Lung (tissue), 12 donors: ENCODE measurements around the gene SMARCA4. TPM values are rescaled to one million over a fixed set of nuclear protein-coding genes. Genes with fewer than 3 reads are reported as not detected.

ENCODE experiments used
- ATAC-seq: fragments of 200-7000 bp; cut with Tn5 transposase; one replicate; pipeline ENCODE4 v1.9.1; 2020; ENCODE audit warnings: moderate number of reproducible peaks; ENCODE audit not compliant: insufficient read depth, low FRiP score
- DNase-seq, 3 donors: peaks; one replicate each; pipeline ENCODE4 v3.0.0-alpha.2; 2013 to 2017
- H3K27ac ChIP-seq, 2 donors: one replicate each; pipeline ENCODE4 v1.5.1; 2013; ENCODE audit warnings: mild to moderate bottlenecking in 2 of 2, moderate library complexity in 2 of 2, control low read depth in 1 of 2, inconsistent platforms in 1 of 2, low read depth in 1 of 2, low read length in 1 of 2
- H3K27me3 ChIP-seq, 3 donors: one replicate each; pipeline ENCODE4 v1.5.1; 2013; ENCODE audit warnings: low read length in 2 of 3; ENCODE audit not compliant: control insufficient read depth in 3 of 3, insufficient read depth in 3 of 3
- H3K36me3 ChIP-seq, 4 donors: one replicate each; pipeline ENCODE4 v1.5.1; 2013; ENCODE audit warnings: low read length in 4 of 4, mild to moderate bottlenecking in 1 of 4, moderate library complexity in 1 of 4; ENCODE audit not compliant: control insufficient read depth in 4 of 4, insufficient read depth in 4 of 4
- H3K4me1 ChIP-seq, 5 donors: one replicate each; pipeline ENCODE4 v1.5.1; 2013; ENCODE audit warnings: low read length in 5 of 5, mild to moderate bottlenecking in 2 of 5, moderate library complexity in 1 of 5; ENCODE audit not compliant: control insufficient read depth in 5 of 5, insufficient read depth in 5 of 5
- H3K4me3 ChIP-seq: one replicate; pipeline ENCODE4 v1.5.1; 2013; ENCODE audit warnings: mild to moderate bottlenecking, control low read depth, moderate library complexity
- H3K9ac ChIP-seq, 2 donors: one replicate each; pipeline ENCODE4 v1.5.1; 2013; ENCODE audit warnings: low read length in 2 of 2, control low read depth in 1 of 2; ENCODE audit not compliant: insufficient read depth in 1 of 2
- H3K9me3 ChIP-seq, 4 donors: one replicate each; pipeline ENCODE4 v1.5.1; 2013; ENCODE audit warnings: low read length in 3 of 4, mild to moderate bottlenecking in 1 of 4, moderate library complexity in 1 of 4; ENCODE audit not compliant: control insufficient read depth in 4 of 4, insufficient read depth in 3 of 4
- CTCF ChIP-seq: IDR thresholded peaks from 2 replicates; pipeline ENCODE4 v1.5.1; 2012; ENCODE audit warnings: mild to moderate bottlenecking; ENCODE audit errors: control extremely low read depth, extremely low read depth
- WGBS, 2 donors: extraction: QIAGEN DNeasy Blood & Tissue Kit; methylation state at CpG; one replicate each; pipeline ENCODE4 v1.1.7; 2013; 5-methylcytosine and 5-hydroxymethylcytosine counted together
- polyA plus RNA-seq, 2 donors: library from polyadenylated mRNA; stranded (reverse); fragments of 200-250 nt; gene quantifications; one replicate each; pipeline ENCODE4 v1.2.1, GENCODE V29; 2013
- total RNA-seq, 2 donors: library from RNA; depleted of rRNA in 1 of 2; stranded (reverse); fragments of >200 nt in 1 of 2; gene quantifications; one replicate each; pipeline ENCODE4 v1.2.1, GENCODE V29; 2014 to 2021
- donor health status: control.
- donor health status: control.
- donor health status: Bipolar disorder and iron deficiency.
- donor health status: healthy.
- donor health status: DM: yes; HTN: yes; CAD: no.

Gene SMARCA4
- total and polyA plus RNA-seq, 4 donors: 52.3 to 116 (median 91.1) TPM

DNA sequence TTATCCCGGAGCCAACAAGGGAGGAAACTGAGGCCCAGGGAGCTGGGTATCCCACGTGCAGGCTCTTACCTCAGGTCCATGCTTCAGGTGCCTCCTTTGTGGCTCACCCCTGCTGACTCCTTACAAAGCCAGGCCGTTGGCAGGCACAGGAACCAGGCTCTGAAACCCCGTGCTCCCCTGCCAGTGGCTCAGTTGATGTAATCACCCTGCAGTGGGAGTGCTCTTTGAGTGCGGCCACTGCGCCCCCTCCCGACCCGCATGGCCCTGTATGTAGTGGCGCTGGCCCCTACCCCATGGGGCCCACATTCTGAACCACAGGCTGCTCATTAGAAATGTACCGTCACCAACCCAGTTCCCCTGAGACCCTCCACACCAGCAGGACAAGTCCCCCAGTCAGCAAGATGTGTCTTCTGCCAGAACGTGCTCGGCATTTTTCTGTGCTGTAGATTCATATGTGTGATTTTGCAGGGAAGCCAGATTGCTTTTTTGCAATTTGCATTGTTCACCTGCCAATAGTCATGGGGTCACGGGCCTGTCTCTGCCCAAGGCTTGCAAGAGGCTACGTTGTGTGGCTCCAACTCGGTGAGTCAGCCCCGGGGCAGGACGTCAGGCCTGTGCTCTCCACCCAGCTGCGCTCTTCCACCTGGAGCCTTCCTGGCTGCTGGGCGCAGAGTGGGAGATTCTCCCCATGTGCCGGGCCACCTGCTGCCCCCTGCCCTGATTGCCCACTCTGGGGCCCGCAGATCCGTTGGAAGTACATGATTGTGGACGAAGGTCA, 60.3 kb downstream of the SMARCA4 start:
- DNase-seq (no peak), ATAC-seq (no peak)
- Histone ChIP-seq H3K4me3 (no peak overlapping the region), H3K9ac (no peak overlapping the region), H3K27me3 (no peaks in the 10 kb centered on the region), H3K27ac (no peak overlapping the region), H3K36me3 (peaks cover 9 to 89% (median 55%) of the 10 kb centered on the region in 4 donors), H3K9me3 (no peaks in the 10 kb centered on the region), H3K4me1 (peaks cover 0 to 12% (median 0%) of the 10 kb centered on the region in 5 donors)
- no peak for TF ChIP-seq CTCF
- 94 to 95% methylated on average over 23 of the region's 23 CpGs for WGBS, 2 donors

DNA sequence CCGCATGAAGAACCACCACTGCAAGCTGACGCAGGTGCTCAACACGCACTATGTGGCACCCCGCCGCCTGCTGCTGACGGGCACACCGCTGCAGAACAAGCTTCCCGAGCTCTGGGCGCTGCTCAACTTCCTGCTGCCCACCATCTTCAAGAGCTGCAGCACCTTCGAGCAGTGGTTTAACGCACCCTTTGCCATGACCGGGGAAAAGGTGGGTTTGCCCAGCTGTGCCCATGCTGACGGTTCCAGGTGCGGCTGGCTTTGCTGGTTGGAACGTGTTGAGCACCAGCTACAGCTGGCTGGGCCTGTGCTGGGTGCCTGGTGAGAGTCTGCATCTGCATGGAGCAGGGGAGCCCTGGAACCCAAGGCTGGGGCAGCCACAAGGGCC, 60.9 kb downstream of the SMARCA4 start:
- Histone ChIP-seq H3K9me3 (no peaks in the 10 kb centered on the region), H3K36me3 (peaks cover 10 to 88% (median 54%) of the 10 kb centered on the region in 4 donors), H3K4me1 (peaks cover 0 to 12% (median 0%) of the 10 kb centered on the region in 5 donors), H3K27me3 (no peaks in the 10 kb centered on the region), H3K4me3 (no peak overlapping the region), H3K9ac (no peak overlapping the region), H3K27ac (no peak overlapping the region)
- DNase-seq (no peak), ATAC-seq (no peak)
- TF ChIP-seq CTCF: no peak
- WGBS, 2 donors: 97% methylated on average over 15 of the region's 15 CpGs

GRCh38 chr19:11023016-11023415, 62.2 kb downstream of the SMARCA4 start:
- WGBS, 2 donors: 89 to 98% methylated on average over 11 of the region's 11 CpGs
- no peak for ATAC-seq

More at GRCh38 chr19:11023016-11023415, 62.2 kb downstream of the SMARCA4 start:
- no peak for DNase-seq
- no peaks in the 10 kb centered on the region for H3K9me3 ChIP-seq
- H3K27me3 ChIP-seq: no peaks in the 10 kb centered on the region
- no peak overlapping the region for H3K9ac ChIP-seq
- H3K36me3 ChIP-seq: peaks cover 12 to 88% (median 54%) of the 10 kb centered on the region in 4 donors
- H3K27ac ChIP-seq: no peak overlapping the region
- H3K4me3 ChIP-seq: no peak overlapping the region
- no peak for TF ChIP-seq CTCF
- peaks cover 0 to 3% (median 0%) of the 10 kb centered on the region in 5 donors for H3K4me1 ChIP-seq
